Measurements from ENCODE around the gene RPL38.

- TF ChIP-seq, protein P1, sequence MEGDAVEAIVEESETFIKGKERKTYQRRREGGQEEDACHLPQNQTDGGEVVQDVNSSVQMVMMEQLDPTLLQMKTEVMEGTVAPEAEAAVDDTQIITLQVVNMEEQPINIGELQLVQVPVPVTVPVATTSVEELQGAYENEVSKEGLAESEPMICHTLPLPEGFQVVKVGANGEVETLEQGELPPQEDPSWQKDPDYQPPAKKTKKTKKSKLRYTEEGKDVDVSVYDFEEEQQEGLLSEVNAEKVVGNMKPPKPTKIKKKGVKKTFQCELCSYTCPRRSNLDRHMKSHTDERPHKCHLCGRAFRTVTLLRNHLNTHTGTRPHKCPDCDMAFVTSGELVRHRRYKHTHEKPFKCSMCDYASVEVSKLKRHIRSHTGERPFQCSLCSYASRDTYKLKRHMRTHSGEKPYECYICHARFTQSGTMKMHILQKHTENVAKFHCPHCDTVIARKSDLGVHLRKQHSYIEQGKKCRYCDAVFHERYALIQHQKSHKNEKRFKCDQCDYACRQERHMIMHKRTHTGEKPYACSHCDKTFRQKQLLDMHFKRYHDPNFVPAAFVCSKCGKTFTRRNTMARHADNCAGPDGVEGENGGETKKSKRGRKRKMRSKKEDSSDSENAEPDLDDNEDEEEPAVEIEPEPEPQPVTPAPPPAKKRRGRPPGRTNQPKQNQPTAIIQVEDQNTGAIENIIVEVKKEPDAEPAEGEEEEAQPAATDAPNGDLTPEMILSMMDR (conservative IDR thresholded peaks at IDR 0.05): no peak
- no peak for TF ChIP-seq ZFX (IDR thresholded peaks at IDR 0.05)
Measured at GRCh38 chr17:74237321-74237720, 33.8 kb downstream of the RPL38 start.

Data from C4-2B (cell line).